Amygdala (tissue), 56 donors: ENCODE measurements around the gene BPIFA2.
"Not testable (repeated sequence)": the region's sequence is repeated elsewhere in the genome, so short reads cannot be mapped to it uniquely, and the experiment has no call there.

ENCODE experiments used
- DNase-seq, 56 donors: peaks; one replicate each; lab custom pipeline; 2025; lab: John Stamatoyannopoulos, UW

Gene BPIFA2

GRCh38 chr20:33167859-33168258 is at the start of gene BPIFA2:
Gene BPIFA2 (plus strand): TSS chr20:33168159. CDS start chr20:33169146, 987 bp downstream.
- no peak for DNase-seq

- no peak for DNase-seq
These were observed 47.9 kb upstream of the BPIFA2 start for GRCh38 chr20:33119725-33120720.

GRCh38 chr20:33120934-33121333 is 47.0 kb upstream of the BPIFA2 start:
- no peak for DNase-seq

- DNase-seq = not testable (repeated sequence)
These were observed 45.7 kb upstream of the BPIFA2 start for GRCh38 chr20:33122297-33122696.

GRCh38 chr20:33124261-33124660 is 43.7 kb upstream of the BPIFA2 start:
- no peak for DNase-seq

- no peak for DNase-seq
These were observed 43.0 kb upstream of the BPIFA2 start for GRCh38 chr20:33124994-33125393.

- no peak for DNase-seq
These were observed 42.0 kb upstream of the BPIFA2 start for GRCh38 chr20:33125983-33126382.

GRCh38 chr20:33127422-33128097 is 40.4 kb upstream of the BPIFA2 start:
- DNase-seq = no peak

- no peak for DNase-seq
These were observed 37.3 kb upstream of the BPIFA2 start for GRCh38 chr20:33130568-33131061.

- no peak for DNase-seq
These were observed 35.9 kb upstream of the BPIFA2 start for GRCh38 chr20:33131949-33132473.

- no peak for DNase-seq
These were observed 35.2 kb upstream of the BPIFA2 start for GRCh38 chr20:33132513-33133372.

- no peak for DNase-seq
These were observed 34.5 kb upstream of the BPIFA2 start for GRCh38 chr20:33133373-33133941.

GRCh38 chr20:33137195-33137594 is 30.8 kb upstream of the BPIFA2 start:
- DNase-seq = no peak

GRCh38 chr20:33139467-33139866 is 28.5 kb upstream of the BPIFA2 start:
- no peak for DNase-seq

- DNase-seq = no peak
These were observed 22.4 kb upstream of the BPIFA2 start for GRCh38 chr20:33145521-33145920.

GRCh38 chr20:33147299-33147698 is 20.7 kb upstream of the BPIFA2 start:
- no peak for DNase-seq

- DNase-seq = no peak
These were observed 19.9 kb upstream of the BPIFA2 start for GRCh38 chr20:33148040-33148439.

- DNase-seq = no peak
These were observed 13.7 kb upstream of the BPIFA2 start for GRCh38 chr20:33154252-33154651.

GRCh38 chr20:33158637-33159385 is 9.1 kb upstream of the BPIFA2 start:
- DNase-seq = no peak
